HG03097 (cell line): Measurements from ENCODE around the gene CERS6.
"Not testable (repeated sequence)": the region's sequence is repeated elsewhere in the genome, so short reads cannot be mapped to it uniquely, and the experiment has no call there.

Experiments used
- ATAC-seq: cut with Tn5 transposase; IDR thresholded peaks from one replicate; pipeline ENCODE4 v1.9.1; 2021; ENCODE audit not compliant: unreplicated experiment, low FRiP score

CERS6 gene

DNA sequence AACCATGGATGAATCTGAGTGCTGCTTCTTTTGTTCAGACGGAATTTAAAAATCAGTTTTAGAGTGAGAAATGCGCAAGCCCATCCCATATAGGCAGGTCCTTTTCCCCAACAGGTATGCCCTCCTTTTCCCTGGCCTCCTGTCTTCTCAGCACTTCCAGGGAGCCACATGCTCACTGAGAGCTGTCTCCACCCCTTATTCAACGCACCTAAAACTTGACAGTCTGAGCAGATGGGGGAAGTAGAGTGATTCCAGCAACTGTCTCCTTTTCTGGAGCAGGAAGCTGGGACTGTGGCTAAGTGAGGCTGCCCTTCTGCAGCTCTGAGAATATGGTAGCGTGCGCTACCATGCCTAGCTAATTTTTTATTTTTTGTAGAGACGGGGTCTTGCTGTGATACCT lies 293.2 kb downstream of the CERS6 start:
- no peak for ATAC-seq

GRCh38 chr2:168751104-168751740 lies 295.1 kb downstream of the CERS6 start:
- peak; percentile 71 for ATAC-seq

DNA sequence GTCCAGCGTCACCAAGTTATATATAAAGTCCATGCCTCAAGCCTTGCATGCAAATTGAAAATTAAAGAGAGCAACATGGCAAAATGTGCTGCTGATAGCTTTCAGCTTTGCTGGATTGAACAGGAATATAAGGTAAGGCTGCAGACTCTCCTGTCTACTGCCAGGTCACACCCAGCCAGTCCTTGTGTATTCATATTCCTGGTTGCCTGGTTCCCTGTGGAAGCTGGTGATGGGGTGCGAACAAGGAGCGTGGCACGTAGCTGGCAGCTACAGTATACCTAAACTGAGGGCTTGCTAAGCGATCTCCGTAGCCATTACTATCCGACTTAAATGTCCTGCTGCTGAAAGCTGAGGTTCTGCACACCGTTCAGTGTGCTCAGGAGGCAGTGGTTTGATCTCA lies 296.3 kb downstream of the CERS6 start:
- no peak for ATAC-seq

DNA sequence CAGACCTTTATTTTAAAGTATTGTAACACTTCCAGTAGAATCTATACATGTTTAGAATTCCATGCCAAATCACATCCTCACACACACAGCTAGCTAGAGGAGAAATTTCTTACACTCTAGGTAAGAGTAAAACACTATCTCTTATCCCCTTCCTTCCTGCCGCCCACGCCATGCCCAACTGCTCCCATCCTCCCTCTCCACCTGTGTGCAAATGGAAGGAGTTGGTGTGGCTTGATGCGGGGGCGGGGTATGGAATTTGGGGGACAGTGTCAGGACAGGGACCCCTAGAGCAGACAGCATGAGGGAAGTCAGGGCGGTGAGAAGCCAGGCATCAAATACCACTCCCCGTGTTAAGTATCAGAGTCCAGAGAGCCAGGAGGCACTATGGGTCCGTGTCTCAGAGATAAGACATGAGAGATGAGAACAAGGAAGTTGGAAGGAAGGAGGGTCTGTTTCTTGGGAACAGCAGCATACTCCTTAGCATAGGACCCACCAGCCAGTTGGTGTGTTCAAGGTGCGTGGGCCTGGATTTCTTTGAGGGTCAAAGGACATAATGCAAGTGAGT lies 297.8 kb downstream of the CERS6 start:
- ATAC-seq = no peak

DNA sequence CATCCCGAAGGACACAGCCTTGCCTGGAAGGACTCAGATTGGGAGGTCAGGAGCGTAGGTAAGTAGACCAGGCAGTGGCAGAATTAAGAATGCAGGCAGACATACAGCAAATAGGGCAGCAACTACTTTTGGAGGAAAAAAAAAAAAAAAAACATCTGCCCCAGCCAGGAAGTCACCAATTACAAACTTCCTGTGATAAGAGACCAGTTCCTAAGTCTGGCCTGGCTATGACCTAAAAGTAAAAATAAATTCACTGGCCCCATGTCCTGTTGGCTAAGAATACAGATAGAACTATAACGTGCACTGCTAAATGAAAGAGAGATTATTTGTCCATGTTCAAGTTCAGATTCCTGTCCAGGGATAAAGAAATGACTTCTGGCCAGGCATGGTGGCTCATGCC lies 301.2 kb downstream of the CERS6 start:
- ATAC-seq = no peak

- ATAC-seq = peak; percentile 64
These were observed 303.1 kb downstream of the CERS6 start for GRCh38 chr2:168758970-168759820.

GRCh38 chr2:168765401-168765800 lies 309.3 kb downstream of the CERS6 start:
- ATAC-seq = no peak

DNA sequence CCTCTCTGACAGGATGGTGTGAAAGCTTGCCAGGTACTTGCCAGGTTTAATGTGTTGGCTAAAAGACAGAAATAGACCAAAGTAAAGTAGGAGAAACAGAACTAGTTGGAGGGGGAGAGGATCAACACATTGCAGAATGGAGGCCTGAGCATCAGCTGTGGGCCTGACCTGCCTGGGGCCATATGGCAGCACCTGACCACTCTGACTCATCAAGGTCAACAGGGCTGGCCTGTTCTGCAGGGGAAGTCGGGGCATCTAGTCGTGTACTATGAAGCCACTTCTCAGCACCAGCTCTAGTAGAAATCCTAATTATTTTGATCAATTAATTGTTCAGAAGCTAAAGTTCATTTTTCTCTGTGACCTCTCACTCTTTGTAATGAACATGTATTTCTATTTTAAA lies 310.5 kb downstream of the CERS6 start:
- no peak for ATAC-seq

- ATAC-seq = no peak
These were observed 311.2 kb downstream of the CERS6 start for GRCh38 chr2:168767258-168767657.

DNA sequence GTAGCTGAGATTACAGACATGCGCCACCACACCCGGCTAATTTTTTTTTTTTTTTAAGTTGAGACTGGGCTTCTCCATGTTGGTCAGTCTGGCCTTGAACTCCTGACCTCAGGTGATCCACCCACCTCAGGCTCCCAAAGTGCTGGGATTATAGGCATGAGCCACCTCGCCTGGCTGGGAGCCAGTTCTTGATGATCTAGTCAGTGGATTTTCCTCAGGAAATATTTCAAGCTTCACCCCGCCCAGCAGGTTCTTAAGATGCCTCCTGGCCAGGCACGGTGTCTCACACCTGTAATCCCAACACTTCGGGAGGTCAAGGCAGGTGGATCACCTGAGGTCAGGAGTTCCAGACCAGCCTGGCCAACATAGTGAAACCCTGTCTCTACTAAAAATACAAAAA lies 312.3 kb downstream of the CERS6 start:
- not testable (repeated sequence) for ATAC-seq

DNA sequence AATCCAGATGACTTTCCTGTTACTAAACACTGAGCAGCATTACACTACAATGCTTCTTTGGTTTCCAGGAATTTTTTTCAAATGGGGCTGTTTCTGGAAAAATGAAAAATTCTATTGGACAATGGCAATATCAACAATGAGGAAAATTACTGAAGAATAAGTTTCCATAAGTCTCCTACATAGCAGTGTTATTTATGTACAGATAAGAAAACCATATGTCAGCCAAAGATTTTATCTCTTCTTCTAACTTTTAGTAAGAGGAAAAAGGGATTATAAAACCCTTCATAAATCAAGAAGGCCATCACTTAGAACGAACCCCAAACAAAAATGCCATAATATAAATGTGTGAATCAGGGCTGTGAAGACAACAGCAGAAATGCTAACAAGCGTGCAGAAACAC lies 314.7 kb downstream of the CERS6 start:
- ATAC-seq = no peak

GRCh38 chr2:168772704-168773103 lies 316.6 kb downstream of the CERS6 start:
- no peak for ATAC-seq

GRCh38 chr2:168773128-168773527 lies 317.1 kb downstream of the CERS6 start:
- no peak for ATAC-seq

DNA sequence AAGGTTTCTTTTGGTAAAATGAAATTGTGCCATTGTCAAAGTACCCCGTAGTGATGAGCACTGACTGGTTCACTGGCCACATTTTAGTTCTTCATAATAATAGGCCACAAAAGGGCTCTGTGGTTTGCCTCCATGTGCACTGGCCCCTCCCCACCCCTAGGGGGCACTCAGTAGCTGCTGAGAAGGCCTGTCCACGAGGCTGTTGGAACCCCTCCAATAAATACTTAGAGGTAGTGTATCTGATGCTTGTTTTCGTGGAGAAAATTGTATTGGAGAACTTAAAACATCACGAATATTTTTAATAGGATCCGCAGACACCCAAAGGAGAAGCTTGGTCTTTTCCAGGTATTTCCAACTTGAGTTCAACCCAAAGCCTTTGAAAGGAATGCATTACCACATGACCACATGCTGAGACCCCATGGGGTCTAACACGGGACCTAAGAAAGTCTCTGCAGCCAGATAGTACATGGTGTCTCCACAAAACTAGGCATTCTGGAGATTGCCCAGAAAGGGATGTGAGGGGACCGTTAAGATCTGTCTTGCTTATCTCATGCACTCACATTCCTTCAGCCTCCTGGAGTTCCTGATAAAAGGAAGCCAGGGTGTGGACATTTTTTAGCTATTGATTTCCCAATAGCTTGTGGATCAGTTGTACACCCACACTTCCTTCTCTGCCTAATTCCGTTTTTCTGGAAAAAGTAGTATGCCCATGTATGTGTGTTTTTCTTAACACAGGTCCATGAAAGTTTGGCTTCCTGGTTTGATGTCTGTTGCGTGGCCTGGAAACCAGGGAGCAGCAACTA lies 317.8 kb downstream of the CERS6 start:
- ATAC-seq = no peak

DNA sequence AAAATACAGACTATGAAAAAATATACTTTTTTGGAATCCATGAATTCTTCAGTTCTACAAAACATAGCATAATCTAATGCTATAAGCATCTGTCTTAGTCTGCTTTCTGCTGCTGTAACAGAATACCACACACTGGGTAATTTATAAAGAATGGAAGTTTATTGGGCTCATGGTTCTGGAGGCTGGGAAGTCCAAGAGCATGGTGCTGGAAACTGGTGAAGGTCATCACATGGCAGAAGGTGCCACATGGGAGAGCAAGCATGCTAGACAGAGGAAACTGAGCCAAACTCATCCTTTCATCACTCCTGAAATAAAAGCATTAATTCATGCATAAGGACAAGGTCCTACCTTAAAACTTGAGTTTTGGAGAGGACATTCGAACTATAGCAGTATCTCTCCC lies 319.8 kb downstream of the CERS6 start:
- no peak for ATAC-seq

DNA sequence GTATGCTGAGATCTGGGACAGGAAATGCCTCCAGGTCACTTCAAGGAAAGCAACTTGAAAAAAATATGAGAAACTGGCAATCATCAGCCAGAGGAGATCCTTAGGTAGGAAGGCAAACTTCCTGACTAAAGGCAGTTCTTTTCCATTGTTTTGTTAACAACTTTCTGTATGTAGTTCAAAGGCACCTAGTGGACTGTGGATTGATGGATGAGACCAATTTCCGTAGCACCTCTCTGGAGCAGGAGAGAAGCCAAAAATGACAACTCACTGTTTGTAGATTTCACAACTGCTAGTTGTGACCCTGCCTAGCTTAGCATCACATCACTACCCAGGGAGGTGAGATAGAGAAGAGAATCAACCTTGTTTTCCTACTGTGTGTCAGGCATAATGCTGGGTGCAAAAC lies 324.6 kb downstream of the CERS6 start:
- no peak for ATAC-seq

DNA sequence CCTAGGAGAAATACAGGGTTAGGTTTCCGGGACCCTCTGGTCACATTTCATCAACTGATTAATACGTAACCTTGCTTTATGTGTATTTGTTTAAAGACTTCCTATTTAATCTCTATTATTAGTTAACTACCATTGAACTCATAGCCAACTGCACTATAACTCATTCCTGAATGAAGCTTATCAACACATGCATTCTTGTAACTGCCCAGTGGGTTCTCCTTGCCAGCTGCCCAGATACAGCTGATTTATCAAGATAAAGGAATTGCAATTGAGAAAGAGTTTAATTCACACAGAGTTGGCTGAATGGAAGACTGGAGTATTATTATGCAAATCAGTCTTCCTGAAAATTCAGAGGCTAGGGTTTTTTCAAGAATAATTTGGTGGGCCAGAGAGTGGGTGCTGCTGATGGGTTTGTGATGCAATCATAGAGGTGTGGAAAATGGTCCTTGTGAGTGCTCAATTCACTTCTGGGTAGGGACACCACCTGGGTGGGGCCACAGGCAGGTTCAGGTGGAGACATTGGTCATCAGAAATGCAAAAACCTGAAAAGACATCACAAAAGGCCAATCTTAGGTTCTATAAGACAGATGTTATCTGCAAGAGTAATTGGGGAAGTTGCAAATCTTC lies 325.2 kb downstream of the CERS6 start:
- ATAC-seq = no peak

GRCh38 chr2:168782271-168782670 lies 326.2 kb downstream of the CERS6 start:
- ATAC-seq = no peak

GRCh38 chr2:168784993-168785392 lies 328.9 kb downstream of the CERS6 start:
- ATAC-seq = no peak

- ATAC-seq = no peak
These were observed 331.2 kb downstream of the CERS6 start for GRCh38 chr2:168787098-168787781.
